GM19240 (cell line): ENCODE measurements around the gene ZDHHC14.
"Not testable (repeated sequence)": the region's sequence is repeated elsewhere in the genome, so short reads cannot be mapped to it uniquely, and the experiment has no call there.

Experiments used
- DNase-seq: peaks from one replicate; pipeline ENCODE4 v3.0.0; 2011; ENCODE audit warnings: low spot score; ENCODE audit not compliant: insufficient read length

Gene ZDHHC14

GRCh38 chr6:157405986-157406385, 25.0 kb downstream of the ZDHHC14 start:
- no peak for DNase-seq

GRCh38 chr6:157406661-157407060, 25.7 kb downstream of the ZDHHC14 start:
- no peak for DNase-seq

DNA sequence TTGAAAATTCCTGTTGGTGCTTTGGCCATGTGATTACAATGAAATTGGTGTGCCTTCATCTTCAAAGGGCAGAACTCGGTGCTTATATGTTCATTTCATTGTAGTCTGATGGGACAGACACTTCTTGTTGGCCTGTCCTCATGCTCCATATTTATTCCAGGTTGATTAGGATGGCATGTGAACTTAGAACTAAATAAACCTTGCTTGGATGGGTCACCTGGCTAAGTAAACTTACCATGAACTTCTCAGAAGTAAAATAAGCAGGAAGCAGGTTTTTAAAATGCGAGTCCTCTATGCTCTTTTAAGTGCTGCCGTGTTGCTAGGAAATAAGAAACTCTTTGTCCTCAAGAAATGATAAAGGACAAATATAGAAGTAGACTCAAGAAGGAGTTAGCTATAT, 26.7 kb downstream of the ZDHHC14 start:
- DNase-seq, result no peak

GRCh38 chr6:157408427-157408826, 27.4 kb downstream of the ZDHHC14 start:
- not testable (repeated sequence) for DNase-seq

DNA sequence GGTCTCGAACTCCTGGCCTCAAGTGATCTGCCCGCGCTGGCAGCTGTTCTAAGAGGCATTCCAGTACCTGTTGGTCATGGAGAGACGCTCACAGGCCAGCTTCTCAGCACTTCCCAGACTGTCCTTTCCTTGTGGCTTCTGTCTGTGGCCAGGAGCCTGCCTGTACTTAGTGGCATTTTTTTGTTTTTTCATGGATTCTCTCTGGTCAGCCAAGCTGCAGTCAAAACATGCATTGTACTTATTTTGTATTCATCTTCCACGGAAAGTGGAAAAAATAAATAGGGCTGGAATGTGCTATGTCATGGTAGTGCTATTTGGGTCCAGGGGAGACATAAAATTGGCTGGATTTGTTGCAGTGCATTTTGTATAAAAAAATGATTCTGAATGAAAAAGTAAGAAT, 29.1 kb downstream of the ZDHHC14 start:
- DNase-seq, result no peak

- DNase-seq, result no peak
Observed at GRCh38 chr6:157411368-157411767, 30.4 kb downstream of the ZDHHC14 start.

GRCh38 chr6:157412791-157413190, 31.8 kb downstream of the ZDHHC14 start:
- no peak for DNase-seq

GRCh38 chr6:157420497-157420896, 39.5 kb downstream of the ZDHHC14 start:
- no peak for DNase-seq

- DNase-seq, result no peak
Observed at GRCh38 chr6:157424491-157425020, 43.6 kb downstream of the ZDHHC14 start.

- DNase-seq, result no peak
Observed at GRCh38 chr6:157427969-157428368, 47.0 kb downstream of the ZDHHC14 start.

- DNase-seq, result no peak
Observed at GRCh38 chr6:157428427-157429202, 47.6 kb downstream of the ZDHHC14 start.

- DNase-seq, result no peak
Observed at GRCh38 chr6:157429248-157429647, 48.3 kb downstream of the ZDHHC14 start.

DNA sequence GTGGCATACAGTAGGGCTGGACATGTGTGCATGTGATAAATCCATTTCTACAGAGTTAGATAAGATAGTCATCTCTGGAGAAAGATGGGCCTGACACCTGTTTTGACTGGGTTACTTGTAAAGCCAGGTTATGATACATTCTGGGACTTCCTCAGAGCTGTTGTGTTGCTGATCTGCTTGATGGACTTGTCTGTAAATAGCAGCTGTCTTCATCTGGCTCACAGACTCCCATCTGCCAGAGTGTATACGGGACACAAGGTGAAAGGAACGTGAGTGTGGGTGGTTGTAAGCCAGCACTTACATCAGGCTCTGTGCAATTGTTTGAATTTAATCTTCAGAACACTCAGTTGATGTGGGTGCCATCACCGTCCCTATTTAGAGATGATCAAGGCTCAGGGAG, 49.8 kb downstream of the ZDHHC14 start:
- no peak for DNase-seq

DNA sequence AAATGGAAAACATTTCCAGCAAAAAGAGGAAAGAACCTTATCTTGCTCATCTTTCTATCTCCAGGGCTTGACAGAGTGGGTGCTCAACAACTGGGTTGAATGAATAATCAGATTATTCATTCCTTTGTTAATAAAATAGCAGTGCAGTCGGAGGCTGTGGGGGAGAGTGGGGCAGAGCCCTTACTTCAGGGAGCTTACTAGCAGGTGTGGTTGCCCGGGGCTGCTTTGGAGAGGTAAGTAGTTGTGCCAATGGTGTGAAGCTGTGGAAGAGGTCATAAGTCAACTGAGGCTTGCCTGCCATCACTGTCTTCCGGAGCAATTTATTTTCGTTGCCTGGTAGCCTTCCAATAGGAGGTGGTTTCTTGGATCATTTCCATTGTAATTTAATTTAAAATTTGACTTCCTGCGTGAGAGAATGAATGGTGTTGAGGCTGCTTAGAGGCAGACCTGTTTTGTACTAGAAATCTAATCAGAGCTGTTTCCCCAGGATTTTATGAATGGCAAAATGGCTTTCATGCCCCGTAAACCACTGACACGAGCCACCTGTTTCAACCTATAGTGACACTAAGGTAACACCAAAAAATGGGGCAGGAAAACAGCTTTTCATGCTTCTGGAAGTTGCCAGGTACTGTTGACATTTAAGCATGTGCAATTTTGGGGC, 51.4 kb downstream of the ZDHHC14 start:
- no peak for DNase-seq

- DNase-seq, result no peak
Observed at GRCh38 chr6:157432892-157433265, 51.9 kb downstream of the ZDHHC14 start.

DNA sequence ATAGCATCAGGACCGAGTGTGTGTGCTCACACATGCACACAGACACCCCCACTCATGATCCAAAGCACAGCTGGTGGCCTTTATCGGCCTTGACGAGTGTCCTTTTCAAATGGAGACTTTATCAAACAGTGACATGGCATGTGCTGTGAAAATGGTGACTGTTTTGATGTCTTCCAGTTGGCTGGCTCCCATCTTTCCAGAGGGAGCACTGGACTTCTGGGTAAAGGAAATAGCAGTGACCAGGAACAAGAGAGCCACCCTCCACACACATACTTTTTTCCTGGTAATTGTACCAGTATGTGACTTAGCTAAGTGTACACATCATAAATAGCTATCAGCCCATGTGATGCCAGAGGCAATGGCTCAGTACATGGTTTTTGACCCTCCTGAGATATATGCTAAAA, 52.7 kb downstream of the ZDHHC14 start:
- no peak for DNase-seq

DNA sequence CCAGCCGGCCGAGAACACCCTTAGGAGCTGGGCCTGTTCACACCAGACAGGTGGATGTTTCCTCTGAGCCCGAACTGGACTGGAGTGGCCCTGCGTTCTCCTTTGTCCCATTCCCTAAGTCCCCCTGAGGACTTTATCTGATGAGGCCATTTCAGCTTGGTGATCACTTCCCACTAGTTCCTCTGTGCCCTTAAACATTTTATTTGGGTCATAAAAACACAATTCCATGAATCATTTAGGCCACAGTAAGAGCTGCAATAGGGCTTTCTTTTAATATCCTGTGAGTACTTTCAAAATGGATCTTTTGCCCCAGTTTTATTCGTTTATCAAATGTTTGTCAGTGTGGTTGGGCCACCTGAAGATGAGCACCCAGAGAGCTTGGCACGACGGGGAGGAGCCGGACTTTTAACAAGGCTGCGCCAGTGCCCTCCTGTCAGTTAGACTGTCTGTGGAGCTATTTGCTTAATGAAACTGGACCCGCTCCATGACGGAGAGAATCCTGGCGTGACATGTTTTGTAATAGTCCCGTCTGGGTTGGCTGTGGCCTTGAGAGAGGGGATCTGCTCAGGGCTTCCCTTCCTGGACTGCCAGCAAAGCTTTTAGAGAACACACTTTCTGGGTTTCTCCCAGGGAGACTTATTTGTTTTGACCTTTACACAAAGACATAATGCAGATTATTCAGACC, 53.5 kb downstream of the ZDHHC14 start:
- no peak for DNase-seq

DNA sequence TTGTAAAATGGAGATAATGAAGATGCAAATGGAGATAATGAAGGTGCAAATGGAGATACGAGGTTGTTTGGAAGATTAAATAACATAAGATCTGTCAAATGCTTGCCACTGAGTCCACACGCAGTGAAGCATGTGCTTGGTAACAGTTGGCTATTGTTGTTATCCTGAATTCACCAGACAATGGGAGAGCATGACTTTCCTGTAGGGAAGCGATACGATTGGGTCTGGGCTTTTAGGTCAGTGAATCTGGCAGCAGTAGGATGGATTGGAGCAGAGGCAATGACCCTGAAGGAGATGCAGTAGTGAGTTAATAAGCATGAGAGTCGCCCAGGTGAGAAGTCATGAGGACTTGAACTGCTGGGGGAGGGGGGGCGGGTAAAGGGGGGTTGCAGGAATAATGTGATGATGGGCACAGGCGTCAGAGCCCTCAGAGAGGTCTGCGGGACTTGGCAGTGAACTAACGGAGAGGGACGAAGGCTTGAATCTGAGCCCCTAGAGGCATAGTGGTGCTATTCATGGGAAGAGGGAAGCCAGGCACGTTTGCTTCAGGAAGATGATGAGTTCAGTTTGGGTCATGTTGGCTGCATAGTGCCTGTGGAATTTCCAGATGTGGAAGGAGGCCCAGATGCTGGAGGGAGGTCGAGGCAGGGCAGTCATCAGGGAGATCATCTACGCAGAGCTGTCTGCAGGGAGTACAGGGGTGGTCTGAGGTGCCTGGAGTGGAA, 55.4 kb downstream of the ZDHHC14 start:
- no peak for DNase-seq

GRCh38 chr6:157436944-157437336, 56.0 kb downstream of the ZDHHC14 start:
- no peak for DNase-seq

GRCh38 chr6:157438611-157439111, 57.7 kb downstream of the ZDHHC14 start:
- DNase-seq, result no peak

DNA sequence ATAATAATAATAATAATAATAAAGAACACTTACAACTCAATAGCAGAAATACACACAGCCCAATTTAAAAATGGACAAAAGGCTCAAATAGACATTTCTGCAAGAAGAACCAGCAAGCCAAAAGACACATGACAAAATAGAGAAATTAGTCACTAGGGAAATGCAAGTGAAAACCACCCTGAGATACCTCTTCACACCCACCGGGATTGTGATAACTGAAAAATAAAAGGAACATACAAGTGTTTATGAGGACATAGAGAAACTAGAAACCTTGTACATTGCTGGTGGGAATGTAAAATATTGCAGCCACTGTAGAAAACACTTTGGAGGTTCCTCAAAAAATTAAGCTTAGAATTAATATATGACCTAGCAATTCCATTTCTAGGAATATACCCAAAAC, 59.2 kb downstream of the ZDHHC14 start:
- no peak for DNase-seq
